Suppressor macrophage treated with lipopolysaccharide for 1 hour (primary cell): ENCODE data around the gene GABBR2.

Experiments
- DNase-seq, 3 donors: peaks; one replicate each; pipeline ENCODE4 v3.0.0-alpha.2; 2020 to 2022

The GABBR2 gene

GRCh38 chr9:98720402-98720801, 11.7 kb upstream of the GABBR2 start:
- no peak for DNase-seq

GRCh38 chr9:98719055-98719454, 10.3 kb upstream of the GABBR2 start:
- DNase-seq: no peak

DNA sequence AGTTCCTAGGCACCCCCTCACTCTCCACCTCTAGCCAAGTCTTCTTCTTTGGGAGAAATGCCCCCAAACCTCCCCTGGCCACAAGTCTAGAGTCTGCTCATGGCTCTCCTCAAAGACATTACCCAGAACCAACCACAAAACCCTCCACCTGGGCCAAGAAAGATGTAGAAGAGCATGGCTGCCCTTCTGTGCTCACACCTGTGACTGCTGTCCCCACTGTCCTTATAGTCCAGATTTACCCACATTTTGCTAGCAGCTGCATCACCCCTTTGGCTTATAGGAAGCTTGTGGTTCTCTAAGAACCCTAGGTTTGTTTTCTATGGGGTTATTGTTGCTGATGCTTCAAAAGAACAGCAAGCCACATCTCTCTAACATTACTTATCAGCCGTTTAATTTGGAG, 6.1 kb upstream of the GABBR2 start:
- no peak for DNase-seq

- no peak for DNase-seq
These were observed 4.3 kb upstream of the GABBR2 start for GRCh38 chr9:98712987-98713386.

- DNase-seq: peak; percentile 30 to 52 (median 31)
These were observed 1.5 kb upstream of the GABBR2 start for GRCh38 chr9:98709968-98710965.

DNA sequence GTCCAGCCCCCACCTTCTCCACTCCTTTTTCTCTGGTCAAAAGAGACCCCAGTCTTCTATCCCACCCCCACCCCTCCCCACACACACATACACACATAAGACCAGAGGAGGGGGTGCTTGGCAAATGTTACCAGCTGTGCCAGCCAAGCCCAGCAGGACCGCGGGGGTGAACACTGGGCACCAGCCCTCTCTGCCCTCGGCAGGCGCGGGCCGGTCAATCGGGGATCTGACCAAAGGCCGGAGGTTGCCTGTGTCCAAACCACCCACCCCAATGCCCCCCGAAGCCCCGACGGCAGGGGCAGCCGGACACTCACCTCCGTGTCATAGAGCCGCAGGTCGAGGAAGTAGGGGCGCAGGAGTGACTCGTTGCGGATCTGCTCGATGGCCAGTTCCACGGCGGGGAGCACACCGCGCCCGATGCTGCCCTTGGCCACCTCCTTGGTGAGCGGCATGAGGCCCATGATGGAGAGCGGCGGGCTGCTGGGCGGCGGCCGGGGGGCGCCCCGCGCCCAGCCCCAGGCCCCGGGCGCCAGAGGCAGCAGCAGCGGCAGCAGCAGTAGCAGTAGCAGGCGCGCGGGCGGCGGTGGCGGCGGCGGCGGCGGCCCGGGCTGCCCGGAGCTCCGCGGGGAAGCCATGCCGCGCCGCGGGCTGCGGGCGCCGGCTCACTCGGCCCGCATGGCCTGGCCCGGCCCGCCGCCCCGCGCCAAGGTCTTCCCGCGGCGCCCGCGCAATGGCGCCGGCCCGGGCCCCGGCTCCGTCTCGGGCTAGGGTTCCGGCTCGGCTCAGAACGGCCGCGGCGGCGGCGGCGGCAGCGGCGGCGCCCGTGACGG, 417 bp downstream of the GABBR2 start:
- DNase-seq: no peak

DNA sequence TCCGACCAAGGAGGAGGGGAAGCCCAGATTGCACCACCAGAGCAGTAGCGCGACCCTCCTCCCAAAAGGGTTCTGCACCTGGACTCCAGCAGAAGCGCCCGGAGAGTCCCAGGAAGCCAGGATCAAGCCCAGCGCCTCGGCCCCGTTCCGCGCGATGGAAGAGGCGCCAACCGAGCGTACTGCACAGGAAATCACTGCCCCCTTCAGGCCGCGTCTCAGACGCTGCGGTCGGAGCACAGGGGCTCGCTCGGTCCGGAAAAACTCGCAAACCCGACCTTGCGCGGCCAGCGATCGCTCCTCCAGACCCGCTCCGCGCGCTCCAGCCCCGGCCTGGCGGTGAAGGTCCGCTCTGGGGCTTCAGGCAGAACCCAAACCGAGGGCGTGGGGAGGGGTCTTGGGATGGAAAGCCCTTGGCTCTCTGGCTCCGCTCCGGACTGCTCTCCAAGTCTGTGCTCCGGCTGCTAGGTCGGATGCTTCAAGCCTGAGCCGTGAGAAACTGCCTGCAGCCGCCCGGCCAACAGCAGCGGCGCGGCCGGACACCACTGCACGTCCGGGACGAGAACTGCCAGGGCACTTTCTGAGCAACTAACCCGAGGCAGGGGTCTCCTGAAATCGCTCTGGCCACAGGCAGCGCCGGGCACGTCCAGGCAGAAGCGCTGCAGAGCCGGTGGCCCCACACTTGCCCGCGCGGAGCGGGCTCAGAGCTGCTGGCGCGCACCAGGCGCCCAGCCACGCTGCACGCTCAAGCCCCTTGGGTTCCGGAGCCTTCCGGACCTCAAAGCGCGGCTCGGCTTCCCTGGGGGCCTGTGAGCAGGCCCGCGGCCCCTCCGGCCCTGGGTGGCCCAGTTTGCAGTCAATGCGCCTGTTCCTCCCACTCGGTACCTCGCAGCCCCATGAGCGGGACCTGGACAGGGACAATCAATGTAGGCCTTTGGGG, 1.3 kb downstream of the GABBR2 start:
- DNase-seq: peak; percentile 24 to 61 (median 31)

DNA sequence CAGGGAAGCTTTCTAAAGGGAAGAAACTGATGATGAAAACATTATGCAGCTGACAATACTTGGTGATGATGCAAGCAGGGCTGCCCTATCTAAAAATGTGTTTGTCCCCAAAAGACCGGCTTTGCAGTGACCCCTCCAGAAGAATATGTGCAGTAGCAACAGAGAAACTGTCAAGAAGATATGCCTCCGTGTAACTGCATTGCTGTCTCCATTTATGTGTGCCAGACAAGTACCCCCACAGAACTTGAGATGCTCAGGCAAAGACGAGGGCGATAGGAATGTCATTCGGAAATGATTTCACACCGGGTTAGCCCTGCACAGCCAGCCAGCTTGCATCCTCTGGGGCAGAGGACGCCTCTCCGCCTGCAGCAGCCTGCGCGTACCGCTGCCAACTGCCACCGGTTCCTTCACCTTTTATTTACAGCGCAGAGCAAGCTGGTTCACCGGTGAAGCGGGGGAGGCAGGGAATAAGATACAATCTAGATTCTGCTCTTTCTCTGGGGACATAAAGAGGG, 2.0 kb downstream of the GABBR2 start:
- no peak for DNase-seq

DNA sequence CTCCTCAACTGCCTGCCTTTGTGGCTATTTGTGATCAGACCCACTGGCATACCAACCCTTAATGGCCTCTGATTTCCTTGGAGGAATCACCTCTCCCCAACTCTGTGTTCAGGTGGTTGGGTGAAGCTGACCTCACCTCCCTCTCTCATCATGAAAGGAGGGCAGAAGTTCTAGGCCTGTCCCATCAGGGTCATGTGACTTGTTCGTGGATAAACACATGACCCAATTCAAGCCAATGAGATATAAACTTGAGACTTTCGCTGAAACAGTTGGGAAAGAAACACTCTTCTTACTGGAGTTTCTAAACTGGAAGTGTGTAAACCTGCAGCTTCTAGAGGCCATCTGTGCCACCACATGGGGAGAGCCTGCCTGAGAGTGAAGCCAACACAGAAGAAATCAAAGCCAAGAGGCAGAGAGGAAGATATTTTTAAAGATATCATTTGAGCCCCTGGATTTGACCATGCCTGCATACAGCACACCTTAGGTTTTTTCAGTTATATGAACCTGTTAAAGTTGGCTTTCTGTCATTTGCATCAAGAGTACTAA, 5.8 kb downstream of the GABBR2 start:
- DNase-seq: no peak

DNA sequence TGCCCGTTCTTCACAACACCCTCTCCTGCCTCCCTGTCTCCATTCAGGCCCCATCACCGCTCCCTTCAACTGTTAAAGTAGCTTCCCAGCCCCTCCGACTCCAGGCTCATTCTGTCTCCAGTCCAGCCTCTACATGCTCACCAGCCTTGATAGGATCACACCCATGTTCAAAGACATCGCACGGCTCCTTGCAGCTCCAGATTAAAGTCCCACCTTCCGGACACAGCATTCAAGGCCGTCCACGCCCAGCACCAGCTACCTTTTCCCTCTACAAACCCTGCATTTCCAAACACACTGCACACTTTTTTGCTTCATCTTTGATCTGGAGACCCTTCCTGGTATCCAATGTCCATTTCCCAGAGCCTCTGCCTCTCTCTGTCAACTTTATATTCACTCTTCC, 6.4 kb downstream of the GABBR2 start:
- DNase-seq: no peak

GRCh38 chr9:98701576-98701975, 7.2 kb downstream of the GABBR2 start:
- DNase-seq: no peak

DNA sequence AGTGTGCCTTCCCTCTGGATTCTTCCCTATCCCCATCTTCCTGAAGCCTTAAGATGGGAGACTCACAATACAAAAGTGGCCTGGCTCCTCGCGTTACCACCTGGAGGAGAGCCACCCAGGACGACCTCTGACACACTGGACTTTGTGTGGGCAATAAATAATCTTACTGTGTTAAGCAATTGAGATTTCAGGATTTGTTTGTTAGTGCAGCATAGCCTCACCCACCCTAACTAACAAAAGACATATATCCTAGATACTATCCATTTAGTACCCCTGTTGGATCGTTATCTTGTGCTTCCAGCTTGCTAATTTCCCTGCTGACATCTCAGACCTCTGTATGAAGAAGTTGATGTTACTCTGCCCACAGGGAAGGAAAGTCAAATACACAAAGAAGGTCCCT, 7.9 kb downstream of the GABBR2 start:
- DNase-seq: no peak

- no peak for DNase-seq
These were observed 9.9 kb downstream of the GABBR2 start for GRCh38 chr9:98698856-98699255.

DNA sequence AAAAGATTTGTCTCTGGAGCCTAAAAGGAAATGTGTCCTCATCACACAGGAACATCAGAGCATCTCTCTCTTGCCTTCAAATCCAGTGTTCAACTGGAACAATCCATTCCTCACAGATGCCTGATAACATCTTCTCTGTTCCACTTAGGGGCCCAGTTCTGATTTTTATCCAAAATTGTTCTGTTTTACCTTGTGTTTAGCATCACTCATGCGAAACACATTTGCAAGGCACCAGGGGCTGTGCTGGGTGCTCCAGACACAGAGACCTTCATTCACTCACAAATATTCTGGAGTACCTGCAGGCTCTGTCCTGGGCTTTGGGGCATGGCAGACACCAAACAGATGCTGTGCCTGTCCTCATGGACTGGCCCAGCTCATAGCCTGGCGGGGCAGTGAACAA, 13.8 kb downstream of the GABBR2 start:
- no peak for DNase-seq

DNA sequence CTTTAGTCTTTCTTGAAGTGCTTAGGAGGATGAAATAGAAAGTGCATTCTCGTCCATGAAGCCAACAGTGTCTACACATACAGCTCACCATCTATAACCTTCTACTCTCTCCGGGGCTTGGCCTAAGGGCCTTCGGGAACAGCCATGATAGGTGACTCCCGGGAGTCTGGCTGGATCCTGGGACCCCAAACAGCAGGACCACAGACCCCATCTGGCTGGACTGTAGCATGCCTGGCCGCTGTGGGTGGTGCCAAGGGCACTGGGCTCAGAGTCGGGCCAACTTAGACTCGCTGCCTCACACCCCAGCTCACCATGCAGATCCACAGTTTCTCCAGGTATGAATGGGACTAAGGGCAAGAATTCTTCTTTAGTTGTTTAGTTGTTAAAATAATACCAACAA, 16.3 kb downstream of the GABBR2 start:
- no peak for DNase-seq

DNA sequence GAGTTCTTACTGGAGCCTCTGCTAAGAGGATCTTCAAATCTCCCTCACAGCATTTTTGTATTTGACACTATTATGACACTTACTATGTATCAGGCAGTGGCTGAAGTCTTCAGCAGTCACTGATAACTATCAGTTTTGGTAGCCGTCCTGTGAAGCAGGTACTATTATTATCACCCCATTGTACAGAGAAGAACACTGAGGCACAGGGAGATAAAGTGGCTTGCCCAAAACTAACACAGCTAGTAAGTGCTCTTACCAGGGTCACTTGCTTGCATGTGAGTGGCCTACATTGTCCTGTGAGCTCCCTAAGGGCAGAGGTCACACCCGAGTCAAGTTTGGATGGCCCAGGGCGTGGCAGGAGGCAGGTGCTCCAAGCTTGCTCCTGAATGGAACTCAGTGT, 16.8 kb downstream of the GABBR2 start:
- DNase-seq: no peak

DNA sequence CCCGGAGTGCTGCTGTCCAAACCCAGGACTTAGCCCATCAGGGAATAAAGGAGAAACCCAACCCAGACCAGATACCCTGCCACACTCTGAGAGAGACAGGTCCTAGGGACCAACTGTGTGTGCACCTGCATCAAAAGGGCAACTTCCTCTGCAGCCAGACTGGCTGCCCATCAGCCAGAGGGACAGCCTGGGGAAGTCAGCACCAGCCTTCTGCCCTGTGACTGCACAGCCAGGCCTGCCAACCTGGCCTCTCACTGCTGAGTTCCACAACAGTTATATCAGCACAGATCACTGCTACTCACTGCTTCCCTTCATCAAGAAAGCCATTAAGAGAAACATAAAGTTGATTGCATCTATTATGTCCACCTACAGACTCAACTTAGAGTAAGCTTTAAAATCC, 18.0 kb downstream of the GABBR2 start:
- DNase-seq: no peak

- no peak for DNase-seq
These were observed 19.8 kb downstream of the GABBR2 start for GRCh38 chr9:98688710-98689495.

DNA sequence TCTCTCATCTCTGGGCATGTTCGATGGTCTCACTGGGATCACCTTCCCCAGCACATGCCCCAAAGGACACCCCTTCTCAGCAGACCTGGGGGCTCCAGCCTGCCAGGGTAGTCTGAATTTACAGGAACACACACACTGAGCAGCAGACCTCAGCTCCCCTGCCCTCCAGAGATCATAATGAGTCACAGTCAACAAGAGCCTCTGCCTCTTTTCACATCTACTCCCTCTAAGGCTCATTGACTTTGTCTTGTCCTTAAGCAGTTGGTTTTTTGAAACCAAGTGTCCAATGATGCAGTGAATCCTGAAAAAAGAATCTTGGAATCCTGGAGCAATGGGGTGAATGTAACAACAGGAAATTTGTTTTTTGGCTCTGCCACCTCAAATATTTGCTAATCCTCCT, 20.8 kb downstream of the GABBR2 start:
- DNase-seq: no peak

- DNase-seq: no peak
These were observed 21.5 kb downstream of the GABBR2 start for GRCh38 chr9:98686961-98687855.
